ENCODE data around the gene PLEKHS1.
"Not testable (repeated sequence)": the region's sequence is repeated elsewhere in the genome, so short reads cannot be mapped to it uniquely, and the experiment has no call there.

The PLEKHS1 gene

DNA sequence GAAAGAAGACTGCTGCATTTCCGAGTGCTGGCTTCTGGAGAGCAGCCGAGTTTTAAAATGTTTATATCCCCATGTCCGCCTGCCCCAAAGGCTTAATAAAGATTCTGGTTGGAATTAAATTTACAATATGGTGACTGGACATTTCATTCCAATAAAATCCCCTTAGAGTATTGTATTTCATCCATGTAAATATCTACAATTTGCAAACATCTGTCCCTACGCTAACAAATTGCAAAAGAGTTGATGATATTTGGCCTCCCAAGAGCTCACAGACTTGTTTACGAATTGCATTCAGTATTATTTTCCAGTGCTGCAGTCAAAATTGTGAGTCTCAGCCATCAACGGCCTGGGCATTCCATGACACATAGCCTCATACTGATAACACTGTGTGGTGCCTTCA, 50.1 kb downstream of the PLEKHS1 start:
- ATAC-seq (ENCODE audit: low read depth) (no peak), DNase-seq (ENCODE audit: low spot score) (no peak)
- no peaks in the 10 kb centered on the region for H3K9me3 ChIP-seq (ENCODE audit: severe bottlenecking)
- H3K27me3 ChIP-seq (ENCODE audit: insufficient read depth, poor library complexity, severe bottlenecking): no peaks in the 10 kb centered on the region
- H3K36me3 ChIP-seq (ENCODE audit: low read depth): no peaks in the 10 kb centered on the region
- TF ChIP-seq, protein P1, sequence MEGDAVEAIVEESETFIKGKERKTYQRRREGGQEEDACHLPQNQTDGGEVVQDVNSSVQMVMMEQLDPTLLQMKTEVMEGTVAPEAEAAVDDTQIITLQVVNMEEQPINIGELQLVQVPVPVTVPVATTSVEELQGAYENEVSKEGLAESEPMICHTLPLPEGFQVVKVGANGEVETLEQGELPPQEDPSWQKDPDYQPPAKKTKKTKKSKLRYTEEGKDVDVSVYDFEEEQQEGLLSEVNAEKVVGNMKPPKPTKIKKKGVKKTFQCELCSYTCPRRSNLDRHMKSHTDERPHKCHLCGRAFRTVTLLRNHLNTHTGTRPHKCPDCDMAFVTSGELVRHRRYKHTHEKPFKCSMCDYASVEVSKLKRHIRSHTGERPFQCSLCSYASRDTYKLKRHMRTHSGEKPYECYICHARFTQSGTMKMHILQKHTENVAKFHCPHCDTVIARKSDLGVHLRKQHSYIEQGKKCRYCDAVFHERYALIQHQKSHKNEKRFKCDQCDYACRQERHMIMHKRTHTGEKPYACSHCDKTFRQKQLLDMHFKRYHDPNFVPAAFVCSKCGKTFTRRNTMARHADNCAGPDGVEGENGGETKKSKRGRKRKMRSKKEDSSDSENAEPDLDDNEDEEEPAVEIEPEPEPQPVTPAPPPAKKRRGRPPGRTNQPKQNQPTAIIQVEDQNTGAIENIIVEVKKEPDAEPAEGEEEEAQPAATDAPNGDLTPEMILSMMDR (IDR thresholded peaks at IDR 0.05; ENCODE audit: poor library complexity, severe bottlenecking): no peak
- H3K4me1 ChIP-seq (ENCODE audit: insufficient read depth, poor library complexity, severe bottlenecking): no peaks in the 10 kb centered on the region
- no peak overlapping the region for H3K27ac ChIP-seq (ENCODE audit: poor library complexity, severe bottlenecking)
- no peak overlapping the region for H3K4me3 ChIP-seq (ENCODE audit: severe bottlenecking)

DNA sequence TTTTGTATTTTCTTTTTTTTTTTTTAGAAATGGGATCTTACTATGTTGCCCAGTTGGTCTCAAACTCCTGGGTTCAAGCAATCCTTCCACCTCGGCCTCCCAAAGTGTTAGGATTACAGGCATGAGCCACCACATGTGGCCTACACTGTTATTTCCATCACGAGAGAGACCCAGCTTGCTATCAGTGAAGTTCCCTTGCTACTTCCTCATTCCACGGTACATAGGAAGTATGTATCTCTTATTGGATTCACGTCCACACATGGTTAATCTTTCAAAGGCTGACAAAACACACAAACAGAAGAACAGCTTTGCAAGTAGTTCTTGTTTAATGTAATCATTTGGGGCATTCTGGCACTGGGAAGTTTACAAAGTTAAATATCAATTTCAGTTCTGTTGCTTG, 51.5 kb downstream of the PLEKHS1 start:
- no peaks in the 10 kb centered on the region for H3K4me1 ChIP-seq (ENCODE audit: insufficient read depth, poor library complexity, severe bottlenecking)
- H3K9me3 ChIP-seq (ENCODE audit: severe bottlenecking): no peaks in the 10 kb centered on the region
- no peaks in the 10 kb centered on the region for H3K27me3 ChIP-seq (ENCODE audit: insufficient read depth, poor library complexity, severe bottlenecking)
- no peak for DNase-seq (ENCODE audit: low spot score)
- TF ChIP-seq, protein P1 (IDR thresholded peaks at IDR 0.05; ENCODE audit: poor library complexity, severe bottlenecking): no peak
- no peak overlapping the region for H3K4me3 ChIP-seq (ENCODE audit: severe bottlenecking)
- no peaks in the 10 kb centered on the region for H3K36me3 ChIP-seq (ENCODE audit: low read depth)
- ATAC-seq (ENCODE audit: low read depth): no peak
- H3K27ac ChIP-seq (ENCODE audit: poor library complexity, severe bottlenecking): no peak overlapping the region

DNA sequence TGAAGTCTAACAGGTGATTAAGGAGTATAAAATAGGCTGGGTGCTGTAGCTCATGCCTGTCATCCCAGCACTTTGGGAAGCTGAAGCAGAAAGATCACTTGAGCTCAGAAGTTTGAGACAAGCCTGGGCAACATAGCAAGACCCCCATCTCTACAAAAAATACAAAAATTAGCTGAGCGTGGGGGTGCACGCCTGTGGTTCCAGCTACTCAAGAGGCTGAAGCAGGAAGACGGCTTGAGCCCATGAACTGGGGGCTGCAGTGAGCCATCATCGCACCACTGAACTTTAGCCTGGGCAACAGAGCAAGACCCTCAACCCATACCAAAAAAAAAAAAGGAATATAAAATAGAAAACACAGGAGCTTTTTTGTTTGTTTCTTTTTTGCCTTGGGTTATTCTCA, 55.0 kb downstream of the PLEKHS1 start:
- H3K27me3 ChIP-seq (ENCODE audit: insufficient read depth, poor library complexity, severe bottlenecking): no peaks in the 10 kb centered on the region
- H3K9me3 ChIP-seq (ENCODE audit: severe bottlenecking): no peaks in the 10 kb centered on the region
- DNase-seq (ENCODE audit: low spot score): no peak
- no peak overlapping the region for H3K4me3 ChIP-seq (ENCODE audit: severe bottlenecking)
- TF ChIP-seq, protein P1 (IDR thresholded peaks at IDR 0.05; ENCODE audit: poor library complexity, severe bottlenecking): no peak
- no peaks in the 10 kb centered on the region for H3K4me1 ChIP-seq (ENCODE audit: insufficient read depth, poor library complexity, severe bottlenecking)
- no peaks in the 10 kb centered on the region for H3K36me3 ChIP-seq (ENCODE audit: low read depth)
- ATAC-seq (ENCODE audit: low read depth): no peak
- no peak overlapping the region for H3K27ac ChIP-seq (ENCODE audit: poor library complexity, severe bottlenecking)

DNA sequence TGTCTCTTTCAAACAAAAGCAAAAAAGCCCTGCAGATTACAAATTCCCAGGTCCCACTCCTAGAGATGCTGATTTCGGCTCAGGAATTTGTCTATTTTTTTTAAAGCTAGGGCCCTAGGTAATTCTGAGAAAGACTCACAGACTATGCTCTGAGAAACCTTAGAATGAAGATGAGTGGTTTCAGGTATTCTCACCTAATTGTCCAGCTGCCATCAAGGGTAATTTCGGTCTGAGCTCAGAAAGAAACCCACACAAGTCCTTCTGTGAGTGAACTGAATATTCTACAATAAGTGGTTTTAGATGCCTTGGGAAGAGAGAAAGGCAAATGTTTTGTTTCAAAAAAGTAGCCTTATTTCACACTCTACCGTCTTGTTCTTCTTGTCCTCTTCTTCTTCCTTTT, 56.7 kb downstream of the PLEKHS1 start:
- no peak overlapping the region for H3K27ac ChIP-seq (ENCODE audit: poor library complexity, severe bottlenecking)
- H3K36me3 ChIP-seq (ENCODE audit: low read depth): no peaks in the 10 kb centered on the region
- ATAC-seq (ENCODE audit: low read depth) (no peak), DNase-seq (ENCODE audit: low spot score) (no peak)
- no peaks in the 10 kb centered on the region for H3K27me3 ChIP-seq (ENCODE audit: insufficient read depth, poor library complexity, severe bottlenecking)
- H3K4me3 ChIP-seq (ENCODE audit: severe bottlenecking): no peak overlapping the region
- TF ChIP-seq, protein P1 (IDR thresholded peaks at IDR 0.05; ENCODE audit: poor library complexity, severe bottlenecking): no peak
- H3K9me3 ChIP-seq (ENCODE audit: severe bottlenecking): no peaks in the 10 kb centered on the region
- H3K4me1 ChIP-seq (ENCODE audit: insufficient read depth, poor library complexity, severe bottlenecking): no peaks in the 10 kb centered on the region

DNA sequence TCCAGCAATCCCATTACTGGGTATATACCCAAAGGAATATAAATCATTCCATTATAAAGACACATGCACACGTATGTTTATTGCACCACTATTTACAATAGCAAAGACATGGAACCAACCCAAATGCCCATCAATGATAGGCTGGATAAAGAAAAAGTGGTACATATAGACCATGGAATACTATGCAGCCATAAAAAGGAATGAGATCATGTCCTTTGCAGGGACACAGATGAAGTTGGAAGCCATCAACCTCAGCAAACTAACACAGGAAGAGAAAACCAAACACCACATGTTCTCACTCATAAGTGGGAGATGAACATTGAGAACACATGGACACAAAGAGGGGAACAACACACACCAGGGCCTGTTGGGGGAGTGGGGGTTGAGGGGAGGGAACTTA, 63.2 kb downstream of the PLEKHS1 start:
- H3K9me3 ChIP-seq (ENCODE audit: severe bottlenecking); H3K4me1 ChIP-seq (ENCODE audit: insufficient read depth, poor library complexity, severe bottlenecking); H3K36me3 ChIP-seq (ENCODE audit: low read depth); ATAC-seq (ENCODE audit: low read depth); H3K4me3 ChIP-seq (ENCODE audit: severe bottlenecking); H3K27ac ChIP-seq (ENCODE audit: poor library complexity, severe bottlenecking); H3K27me3 ChIP-seq (ENCODE audit: insufficient read depth, poor library complexity, severe bottlenecking); DNase-seq (ENCODE audit: low spot score): not testable (repeated sequence)

All from RWPE2 (cell line).